OCI-LY3 (cell line): ENCODE measurements around the gene UCN2.

Source experiments
- EZH2phosphoT487 ChIP-seq: fragments of 200-600 bp; shearing (Covaris generic); IDR thresholded peaks from 2 replicates; pipeline ENCODE4 v1.6.1; 2018; ENCODE audit warnings: antibody characterized with exemption, mixed run types, low read depth
- TF ChIP-seq, protein P1 (sequence below): fragments of 200-600, 300-600 bp; sonication (generic); IDR thresholded peaks from 2 replicates; pipeline ENCODE4 v1.5.1; 2014; ENCODE audit warnings: antibody characterized with exemption, low read length, low read depth

DNA sequence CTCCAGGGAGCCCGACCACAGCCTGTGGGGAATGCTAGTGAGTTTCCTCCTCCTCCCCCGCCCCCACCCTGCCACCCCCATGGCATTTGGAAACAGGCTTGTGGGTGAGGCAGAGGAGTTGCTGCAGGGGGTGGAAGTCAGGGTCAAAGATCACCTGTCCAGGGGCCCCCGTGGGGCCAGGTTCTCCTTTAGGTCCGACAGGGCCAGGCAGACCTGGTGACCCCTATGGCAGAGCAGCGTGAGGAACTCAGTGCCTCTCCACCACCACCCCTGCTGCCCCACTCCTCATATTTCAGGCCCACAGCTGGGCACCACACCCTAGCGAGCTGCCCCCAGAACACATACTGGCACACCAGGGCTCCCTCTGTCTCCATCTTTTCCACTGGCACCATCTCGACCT lies 8.9 kb upstream of the UCN2 start:
- TF ChIP-seq, protein P1, sequence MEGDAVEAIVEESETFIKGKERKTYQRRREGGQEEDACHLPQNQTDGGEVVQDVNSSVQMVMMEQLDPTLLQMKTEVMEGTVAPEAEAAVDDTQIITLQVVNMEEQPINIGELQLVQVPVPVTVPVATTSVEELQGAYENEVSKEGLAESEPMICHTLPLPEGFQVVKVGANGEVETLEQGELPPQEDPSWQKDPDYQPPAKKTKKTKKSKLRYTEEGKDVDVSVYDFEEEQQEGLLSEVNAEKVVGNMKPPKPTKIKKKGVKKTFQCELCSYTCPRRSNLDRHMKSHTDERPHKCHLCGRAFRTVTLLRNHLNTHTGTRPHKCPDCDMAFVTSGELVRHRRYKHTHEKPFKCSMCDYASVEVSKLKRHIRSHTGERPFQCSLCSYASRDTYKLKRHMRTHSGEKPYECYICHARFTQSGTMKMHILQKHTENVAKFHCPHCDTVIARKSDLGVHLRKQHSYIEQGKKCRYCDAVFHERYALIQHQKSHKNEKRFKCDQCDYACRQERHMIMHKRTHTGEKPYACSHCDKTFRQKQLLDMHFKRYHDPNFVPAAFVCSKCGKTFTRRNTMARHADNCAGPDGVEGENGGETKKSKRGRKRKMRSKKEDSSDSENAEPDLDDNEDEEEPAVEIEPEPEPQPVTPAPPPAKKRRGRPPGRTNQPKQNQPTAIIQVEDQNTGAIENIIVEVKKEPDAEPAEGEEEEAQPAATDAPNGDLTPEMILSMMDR = no peak
- TF ChIP-seq EZH2phosphoT487 = no peak
